COR-L47 (cell line): ENCODE results near the gene MDM1.

Experiments used
- DNase-seq: peaks from one replicate; lab custom pipeline; 2025; lab: John Stamatoyannopoulos, UW

Gene MDM1

DNA sequence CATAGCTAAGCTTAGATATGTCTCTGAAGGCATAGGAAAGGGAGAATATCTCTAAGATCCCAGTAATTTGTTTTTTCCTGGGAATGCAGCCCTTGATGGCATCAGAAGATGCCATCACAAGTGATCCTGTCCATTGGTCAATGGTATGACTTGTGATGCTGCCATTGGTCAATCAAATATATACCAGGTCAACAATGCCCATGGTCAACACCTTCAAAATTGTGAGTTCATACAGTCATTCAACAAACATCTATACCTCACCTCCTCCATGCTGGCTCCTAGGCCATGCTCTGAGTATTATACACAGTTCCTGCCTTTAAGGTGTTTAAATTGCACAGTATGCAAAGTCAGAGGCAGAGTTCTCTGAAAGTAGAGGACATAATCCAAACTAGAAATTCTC, 59.4 kb downstream of the MDM1 start:
- no peak for DNase-seq

- DNase-seq, result no peak
These were observed 60.8 kb downstream of the MDM1 start for GRCh38 chr12:68271346-68271745.

DNA sequence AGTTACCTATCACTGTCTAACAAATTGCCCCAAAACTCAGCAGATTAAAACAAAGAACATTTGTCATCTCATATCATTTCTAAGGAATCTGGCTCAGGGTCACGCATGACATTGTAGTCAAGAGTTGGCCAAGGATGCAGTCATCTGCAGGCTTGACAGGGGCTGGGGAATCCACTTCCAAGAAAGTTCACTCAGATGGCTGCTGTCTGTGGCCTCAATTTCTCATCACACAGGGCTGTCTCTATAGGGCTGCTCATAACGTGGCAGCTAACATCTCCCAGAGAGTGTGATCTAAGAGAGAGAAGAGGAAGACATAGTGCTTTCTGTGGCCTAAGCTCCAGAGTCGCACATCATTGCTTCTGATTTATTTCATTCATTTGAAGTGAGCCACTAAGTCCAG, 61.8 kb downstream of the MDM1 start:
- no peak for DNase-seq

- DNase-seq, result no peak
These were observed 62.4 kb downstream of the MDM1 start for GRCh38 chr12:68269779-68270178.

GRCh38 chr12:68268967-68269366, 63.2 kb downstream of the MDM1 start:
- no peak for DNase-seq

- no peak for DNase-seq
These were observed 64.2 kb downstream of the MDM1 start for GRCh38 chr12:68267892-68268396.

GRCh38 chr12:68264857-68265256, 67.3 kb downstream of the MDM1 start:
- no peak for DNase-seq

- no peak for DNase-seq
These were observed 67.9 kb downstream of the MDM1 start for GRCh38 chr12:68264158-68264855.

GRCh38 chr12:68263366-68263765, 68.8 kb downstream of the MDM1 start:
- no peak for DNase-seq

- no peak for DNase-seq
These were observed 70.3 kb downstream of the MDM1 start for GRCh38 chr12:68261896-68262295.

GRCh38 chr12:68260153-68260552, 72.0 kb downstream of the MDM1 start:
- no peak for DNase-seq

DNA sequence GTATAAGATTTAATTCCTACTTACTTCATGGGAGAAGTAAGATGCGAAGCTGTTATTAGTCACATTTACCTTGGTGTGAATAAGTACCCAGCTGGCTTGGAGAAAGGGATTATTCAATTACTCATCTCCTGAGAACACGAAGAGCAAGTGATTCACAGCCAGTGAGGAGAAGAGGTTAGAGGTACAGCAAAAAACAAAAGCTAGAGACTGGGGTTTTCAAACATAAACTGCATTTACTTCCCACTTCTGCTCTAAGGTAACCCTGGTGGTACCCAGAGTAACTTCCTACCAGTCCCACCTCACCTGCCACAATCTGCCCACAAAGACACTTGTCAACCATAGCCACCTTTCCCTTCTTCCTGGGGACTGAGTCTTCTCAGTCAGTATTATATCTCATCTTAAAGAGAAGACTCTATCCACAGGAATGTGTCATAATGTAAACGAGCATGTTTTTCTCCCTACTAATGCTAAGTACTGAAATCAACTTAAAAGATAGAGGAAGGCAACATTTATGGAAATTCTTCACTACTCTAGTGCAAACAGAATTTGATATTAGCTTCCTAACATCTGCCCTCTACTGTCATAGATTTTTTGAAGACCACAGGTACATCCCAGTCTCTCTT, 72.7 kb downstream of the MDM1 start:
- DNase-seq, result no peak

DNA sequence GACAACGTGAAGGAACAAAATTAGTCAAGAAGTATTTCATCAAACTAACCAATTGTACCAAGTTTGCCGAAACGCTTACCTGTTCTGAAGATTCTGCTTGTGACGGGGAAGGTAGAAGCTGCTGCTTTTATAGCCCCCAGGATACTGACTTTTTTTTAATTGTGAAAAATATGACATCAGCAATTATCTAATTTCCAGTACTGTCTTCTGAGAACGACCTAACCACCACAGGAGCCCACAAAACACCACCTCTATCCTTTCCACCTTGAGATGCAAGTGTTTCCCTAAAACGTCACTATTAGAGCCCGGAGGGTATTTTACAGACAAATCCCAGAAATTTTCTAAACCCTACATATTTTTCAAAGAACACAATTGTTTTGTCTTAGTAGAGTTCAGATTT, 78.7 kb downstream of the MDM1 start, which contains the start of gene IL22:
Gene IL22, minus strand, starts transcription at position 101 of the 400 bp plus-strand sequence. CDS start 156 bp downstream, outside the sequence.
- no peak for DNase-seq

GRCh38 chr12:68252077-68252476, 80.1 kb downstream of the MDM1 start:
- no peak for DNase-seq

DNA sequence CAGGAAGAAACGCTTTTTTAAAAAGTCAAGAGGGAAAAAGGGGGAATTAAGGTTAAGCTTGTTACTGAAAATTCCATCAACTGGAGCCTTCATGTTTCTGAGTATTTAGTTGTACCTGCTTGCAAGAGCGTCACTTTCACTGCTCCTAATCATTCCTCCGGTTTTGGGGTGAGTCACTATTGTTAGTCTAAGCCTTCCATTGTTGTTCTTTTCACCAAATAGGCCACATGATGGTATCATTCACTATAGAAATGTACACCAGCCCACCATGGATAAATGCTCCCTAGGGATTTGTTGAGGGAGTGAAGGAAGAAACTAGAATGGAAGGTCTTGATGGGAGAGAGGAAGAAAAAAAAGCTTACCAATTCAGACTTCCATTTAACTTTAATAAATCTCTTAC, 81.7 kb downstream of the MDM1 start:
- no peak for DNase-seq

DNA sequence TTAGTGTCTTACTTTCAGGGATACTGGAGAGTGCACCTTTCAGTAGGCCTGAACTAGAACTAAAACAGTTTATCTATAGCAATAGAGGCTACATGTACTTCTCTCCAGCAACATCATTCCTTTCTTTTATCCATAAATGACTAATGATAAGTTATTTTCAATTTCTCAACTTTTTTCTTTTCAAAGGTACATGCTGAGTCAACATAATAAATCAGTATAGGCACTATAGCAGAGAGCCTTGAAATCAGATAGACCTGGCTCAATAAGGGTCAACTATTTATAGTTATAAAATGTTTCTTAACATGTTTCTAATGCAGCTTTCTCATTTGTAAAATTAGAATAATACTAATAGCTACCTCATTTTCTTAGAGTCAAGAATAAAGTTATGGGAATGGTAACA, 84.4 kb downstream of the MDM1 start:
- no peak for DNase-seq

DNA sequence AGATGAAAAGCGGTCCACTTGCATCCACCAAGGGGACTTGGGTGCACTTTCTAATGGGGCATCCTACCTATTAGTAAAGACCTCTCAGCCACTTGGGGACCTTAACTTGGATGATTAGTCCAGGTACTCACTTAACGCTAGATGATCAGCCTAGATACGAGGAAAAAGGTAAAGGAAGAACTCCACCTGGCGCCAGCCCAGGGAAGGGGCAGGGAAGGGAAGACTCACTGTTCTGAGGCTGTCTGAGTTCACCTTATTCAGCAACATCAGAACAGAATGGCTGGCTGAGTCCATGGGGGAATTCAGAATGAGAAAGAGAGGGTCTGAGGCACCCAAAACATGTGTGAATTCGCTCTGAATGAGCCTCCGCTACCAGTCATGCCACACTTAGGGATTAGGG, 85.8 kb downstream of the MDM1 start:
- DNase-seq, result no peak

DNA sequence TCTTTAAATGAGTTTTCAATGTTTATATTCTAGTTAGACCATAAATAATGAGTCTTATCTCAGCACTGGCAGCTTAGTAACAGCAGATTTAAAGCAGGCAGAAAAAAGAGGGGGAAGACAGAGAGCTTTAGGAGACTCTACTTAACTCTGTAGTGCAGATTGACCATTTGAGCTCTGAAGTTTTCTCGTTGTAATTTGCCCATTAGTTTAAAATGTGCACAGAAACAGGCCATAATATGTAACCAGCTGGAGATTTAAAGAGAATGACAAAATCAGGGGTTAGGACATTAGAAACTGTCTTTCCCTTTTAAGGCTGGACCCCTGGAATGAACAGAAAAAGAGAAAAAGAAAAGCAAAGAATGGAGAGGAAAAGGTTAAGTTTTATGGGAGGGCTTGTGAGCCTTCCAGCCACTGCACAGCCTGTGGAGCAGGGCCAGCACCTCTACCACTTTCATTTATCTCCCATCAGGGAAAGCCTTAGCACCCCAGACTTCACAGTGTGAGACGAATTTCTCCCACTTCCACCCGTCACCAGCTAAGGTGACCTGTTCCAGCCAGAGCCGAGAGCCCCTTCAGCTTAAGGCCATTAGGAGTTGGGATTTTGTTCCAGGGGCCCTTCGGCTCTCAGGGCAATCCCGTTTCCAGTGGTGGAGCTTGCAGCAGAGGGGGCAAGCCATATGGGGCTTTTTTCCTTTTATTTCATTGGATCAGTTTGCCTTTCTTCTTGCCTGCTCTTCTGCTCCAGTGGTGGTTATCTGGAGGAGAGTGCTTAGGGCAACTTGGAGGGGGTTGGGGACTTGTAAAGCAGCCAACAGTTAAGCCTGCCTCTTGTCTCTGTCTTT, 86.8 kb downstream of the MDM1 start:
- DNase-seq, result no peak
